Dendritic cell treated with granulocyte-macrophage colony-stimulating factor and Interleukin-4, amounts not matched to agents 40 ng/mL and 50 ng/mL, for 4 days (primary cell): ENCODE data around the gene C14orf132.

Experiments used
- H3K27ac Mint-ChIP-seq: one replicate; pipeline ENCODE4 v1.8.0; 2022; ENCODE audit warnings: mild to moderate bottlenecking, mixed read lengths
- H3K27me3 Mint-ChIP-seq: one replicate; pipeline ENCODE4 v1.8.0; 2022; ENCODE audit warnings: mild to moderate bottlenecking, mixed read lengths
- H3K36me3 Mint-ChIP-seq: one replicate; pipeline ENCODE4 v1.8.0; 2022; ENCODE audit warnings: low read depth, mixed read lengths
- H3K4me1 Mint-ChIP-seq: one replicate; pipeline ENCODE4 v1.8.0; 2022; ENCODE audit warnings: low read depth, mixed read lengths
- H3K4me3 Mint-ChIP-seq: one replicate; pipeline ENCODE4 v1.8.0; 2022; ENCODE audit warnings: mild to moderate bottlenecking, moderate library complexity, mixed read lengths
- H3K9me3 Mint-ChIP-seq: one replicate; pipeline ENCODE4 v1.8.0; 2022; ENCODE audit warnings: mixed read lengths
- intact Hi-C: fragments of 100-400 bp; cut with micrococcal nuclease; formaldehyde crosslinking; loops from one replicate; pipeline ENCODE4 v1.15.0; 2022

The C14orf132 gene

GRCh38 chr14:96130391-96130790 is 91.2 kb downstream of the C14orf132 start:
- no peaks in the 10 kb centered on the region for H3K9me3 Mint-ChIP-seq
- H3K27me3 Mint-ChIP-seq, result peaks cover 1% of the 10 kb centered on the region
- no peak overlapping the region for H3K27ac Mint-ChIP-seq
- no peaks in the 10 kb centered on the region for H3K4me1 Mint-ChIP-seq
- no peaks in the 10 kb centered on the region for H3K36me3 Mint-ChIP-seq
- intact Hi-C loops, result no loop called here
- no peak overlapping the region for H3K4me3 Mint-ChIP-seq

- intact Hi-C loops, result no loop called here
- H3K27me3 Mint-ChIP-seq, result peaks cover 4% of the 10 kb centered on the region
Measured at GRCh38 chr14:96130854-96131253, 91.7 kb downstream of the C14orf132 start.

GRCh38 chr14:96131836-96132235 is 92.7 kb downstream of the C14orf132 start:
- H3K27me3 Mint-ChIP-seq, result peaks cover 4% of the 10 kb centered on the region
- H3K36me3 Mint-ChIP-seq, result no peaks in the 10 kb centered on the region
- intact Hi-C loops, result no loop called here

More at GRCh38 chr14:96130854-96131253, 91.7 kb downstream of the C14orf132 start:
- H3K9me3 Mint-ChIP-seq, result no peaks in the 10 kb centered on the region
- H3K4me1 Mint-ChIP-seq, result no peaks in the 10 kb centered on the region
- no peaks in the 10 kb centered on the region for H3K36me3 Mint-ChIP-seq
- no peak overlapping the region for H3K27ac Mint-ChIP-seq
- no peak overlapping the region for H3K4me3 Mint-ChIP-seq

GRCh38 chr14:96134508-96134907 is 95.3 kb downstream of the C14orf132 start:
- no peaks in the 10 kb centered on the region for H3K36me3 Mint-ChIP-seq
- H3K27me3 Mint-ChIP-seq, result peaks cover 4% of the 10 kb centered on the region
- no peak overlapping the region for H3K4me3 Mint-ChIP-seq
- intact Hi-C loops, result no loop called here
- H3K9me3 Mint-ChIP-seq, result no peaks in the 10 kb centered on the region
- no peak overlapping the region for H3K27ac Mint-ChIP-seq
- H3K4me1 Mint-ChIP-seq, result no peaks in the 10 kb centered on the region

More at GRCh38 chr14:96131836-96132235, 92.7 kb downstream of the C14orf132 start:
- Mint-ChIP-seq H3K4me1 (no peaks in the 10 kb centered on the region), H3K4me3 (no peak overlapping the region), H3K27ac (no peak overlapping the region), H3K9me3 (no peaks in the 10 kb centered on the region)

- Mint-ChIP-seq H3K9me3 (no peaks in the 10 kb centered on the region), H3K4me3 (no peak overlapping the region), H3K4me1 (no peaks in the 10 kb centered on the region), H3K27me3 (peaks cover 4% of the 10 kb centered on the region), H3K27ac (no peak overlapping the region), H3K36me3 (no peaks in the 10 kb centered on the region)
- intact Hi-C loops, result no loop called here
Measured at GRCh38 chr14:96135285-96135684, 96.1 kb downstream of the C14orf132 start.

GRCh38 chr14:96136371-96137005 is 97.3 kb downstream of the C14orf132 start:
- no peaks in the 10 kb centered on the region for H3K36me3 Mint-ChIP-seq
- H3K4me3 Mint-ChIP-seq, result no peak overlapping the region
- H3K9me3 Mint-ChIP-seq, result no peaks in the 10 kb centered on the region
- no peak overlapping the region for H3K27ac Mint-ChIP-seq
- intact Hi-C loops, result no loop called here
- H3K27me3 Mint-ChIP-seq, result peaks cover 4% of the 10 kb centered on the region
- no peaks in the 10 kb centered on the region for H3K4me1 Mint-ChIP-seq

GRCh38 chr14:96138241-96138640 is 99.1 kb downstream of the C14orf132 start:
- no peaks in the 10 kb centered on the region for H3K4me1 Mint-ChIP-seq
- no peak overlapping the region for H3K4me3 Mint-ChIP-seq
- intact Hi-C loops, result no loop called here

GRCh38 chr14:96139169-96139568 is 100.0 kb downstream of the C14orf132 start:
- Mint-ChIP-seq H3K4me1 (no peaks in the 10 kb centered on the region), H3K4me3 (no peak overlapping the region), H3K27me3 (peaks cover 4% of the 10 kb centered on the region), H3K27ac (no peak overlapping the region), H3K9me3 (no peaks in the 10 kb centered on the region), H3K36me3 (no peaks in the 10 kb centered on the region)
- intact Hi-C loops, result no loop called here

More at GRCh38 chr14:96138241-96138640, 99.1 kb downstream of the C14orf132 start:
- Mint-ChIP-seq H3K27ac (no peak overlapping the region), H3K36me3 (no peaks in the 10 kb centered on the region), H3K27me3 (peaks cover 4% of the 10 kb centered on the region), H3K9me3 (no peaks in the 10 kb centered on the region)

GRCh38 chr14:96139879-96140278 is 100.7 kb downstream of the C14orf132 start:
- intact Hi-C loops, result no loop called here
- Mint-ChIP-seq H3K4me3 (no peak overlapping the region), H3K9me3 (no peaks in the 10 kb centered on the region), H3K27ac (no peak overlapping the region), H3K36me3 (no peaks in the 10 kb centered on the region), H3K4me1 (no peaks in the 10 kb centered on the region), H3K27me3 (peaks cover 4% of the 10 kb centered on the region)

GRCh38 chr14:96140952-96141351 is 101.8 kb downstream of the C14orf132 start:
- no peak overlapping the region for H3K27ac Mint-ChIP-seq
- H3K4me3 Mint-ChIP-seq, result no peak overlapping the region
- no peaks in the 10 kb centered on the region for H3K36me3 Mint-ChIP-seq
- intact Hi-C loops, result no loop called here
- H3K9me3 Mint-ChIP-seq, result no peaks in the 10 kb centered on the region
- H3K27me3 Mint-ChIP-seq, result no peaks in the 10 kb centered on the region
- H3K4me1 Mint-ChIP-seq, result no peaks in the 10 kb centered on the region
